Activated B cell treated with CpG ODN at 0.5 μM for 24 hours (primary cell): ENCODE data around the gene SERPINB4. TPM values are rescaled to one million over a fixed set of nuclear protein-coding genes. Genes with fewer than 3 reads are reported as not detected.

Experiments
- ATAC-seq: fragments of 200-7000 bp; cut with Tn5 transposase; one replicate; pipeline ENCODE4 v1.10.0; 2021; ENCODE audit warnings: low read depth, mild to moderate bottlenecking, moderate library complexity
- CTCF ChIA-PET: fragments of 350-600 bp; sonication (Branson Sonifier 250); formaldehyde crosslinking; loops from one replicate; lab custom pipeline; 2021; ENCODE audit warnings: antibody characterized with exemption; lab: Charles Lee
- POLR2A ChIA-PET: fragments of 350-600 bp; sonication (Branson Sonifier 250); formaldehyde crosslinking; loops from one replicate; lab custom pipeline; 2021; ENCODE audit warnings: antibody characterized with exemption; lab: Charles Lee
- DNase-seq: peaks from one replicate; pipeline ENCODE4 v3.0.0; 2022
- H3K27ac Mint-ChIP-seq: one replicate; pipeline ENCODE4 v1.8.0; 2020; ENCODE audit warnings: mixed read lengths
- H3K27me3 Mint-ChIP-seq: one replicate; pipeline ENCODE4 v1.8.0; 2021; ENCODE audit warnings: mixed read lengths
- H3K36me3 Mint-ChIP-seq: one replicate; pipeline ENCODE4 v1.8.0; 2021; ENCODE audit warnings: low read depth, mixed read lengths
- H3K4me1 Mint-ChIP-seq: one replicate; pipeline ENCODE4 v1.8.0; 2021; ENCODE audit warnings: mixed read lengths
- H3K4me3 Mint-ChIP-seq: one replicate; pipeline ENCODE4 v1.8.0; 2020; ENCODE audit warnings: mild to moderate bottlenecking, mixed read lengths
- H3K9me3 Mint-ChIP-seq: one replicate; pipeline ENCODE4 v1.8.0; 2020; ENCODE audit warnings: mixed read lengths
- intact Hi-C: fragments of 100-400 bp; cut with micrococcal nuclease; formaldehyde crosslinking; loops from one replicate; pipeline ENCODE4 v1.15.1; 2024
- total RNA-seq: library from RNA; stranded (reverse); gene quantifications from 2 replicates; pipeline ENCODE4 v1.2.3, GENCODE V29; 2022
- TF ChIP-seq, protein P1 (sequence below): fragments of 200-600 bp; IDR thresholded peaks from one replicate; pipeline ENCODE4 v1.8.0; 2022; ENCODE audit warnings: antibody characterized with exemption, mild to moderate bottlenecking

The SERPINB4 gene
- total RNA-seq, 1 donor from 2014 or later, result not detected

DNA sequence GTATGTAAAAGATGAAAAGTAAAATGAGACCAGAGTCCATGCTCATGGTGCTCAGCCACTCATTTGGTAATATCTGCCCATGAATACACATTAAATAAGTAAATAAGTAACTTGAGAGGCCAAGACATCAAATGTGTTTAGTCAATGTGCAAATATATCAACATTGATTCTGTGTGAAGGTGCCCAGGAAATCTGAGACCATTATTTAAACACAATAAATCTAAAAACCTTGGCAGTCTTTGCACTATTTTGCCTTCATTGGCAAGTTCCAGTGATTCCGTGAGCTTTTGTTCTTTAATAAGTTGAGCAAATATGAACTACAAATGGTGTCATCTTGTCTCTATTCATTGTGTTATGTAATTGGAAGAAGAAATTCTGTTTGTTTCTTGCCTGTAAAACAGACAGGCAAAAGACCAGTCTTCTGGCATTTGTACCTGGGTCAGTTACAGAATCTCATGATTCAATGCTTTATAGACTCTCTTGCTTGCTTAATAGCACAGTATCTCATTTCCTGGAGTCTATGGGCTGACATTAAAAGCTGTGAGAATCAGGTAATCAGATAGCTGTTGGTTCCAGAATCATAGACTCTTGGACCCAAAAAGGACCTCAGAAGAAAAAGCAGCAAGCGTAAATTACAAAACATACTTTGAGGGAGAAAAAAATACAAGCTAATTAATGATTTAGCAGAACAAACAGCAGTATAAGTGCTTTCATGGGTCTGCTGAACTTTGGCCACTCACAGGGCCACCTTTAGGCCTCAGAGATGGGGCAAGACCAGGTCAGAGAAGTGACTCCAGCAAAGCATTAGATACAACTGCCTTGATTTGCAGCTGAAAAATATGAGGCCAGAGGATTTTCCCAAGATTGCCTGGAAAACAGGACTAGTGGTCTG is 37.6 kb upstream of the SERPINB4 start:
- CTCF ChIA-PET, result no interaction called here
- no peak for DNase-seq
- Mint-ChIP-seq H3K4me1 (no peaks in the 10 kb centered on the region), H3K36me3 (no peaks in the 10 kb centered on the region), H3K27me3 (peaks cover 6% of the 10 kb centered on the region), H3K27ac (no peak overlapping the region), H3K9me3 (peaks cover 3% of the 10 kb centered on the region), H3K4me3 (no peak overlapping the region)
- intact Hi-C loops, result no loop called here
- POLR2A ChIA-PET, result no interaction called here
- TF ChIP-seq, protein P1, sequence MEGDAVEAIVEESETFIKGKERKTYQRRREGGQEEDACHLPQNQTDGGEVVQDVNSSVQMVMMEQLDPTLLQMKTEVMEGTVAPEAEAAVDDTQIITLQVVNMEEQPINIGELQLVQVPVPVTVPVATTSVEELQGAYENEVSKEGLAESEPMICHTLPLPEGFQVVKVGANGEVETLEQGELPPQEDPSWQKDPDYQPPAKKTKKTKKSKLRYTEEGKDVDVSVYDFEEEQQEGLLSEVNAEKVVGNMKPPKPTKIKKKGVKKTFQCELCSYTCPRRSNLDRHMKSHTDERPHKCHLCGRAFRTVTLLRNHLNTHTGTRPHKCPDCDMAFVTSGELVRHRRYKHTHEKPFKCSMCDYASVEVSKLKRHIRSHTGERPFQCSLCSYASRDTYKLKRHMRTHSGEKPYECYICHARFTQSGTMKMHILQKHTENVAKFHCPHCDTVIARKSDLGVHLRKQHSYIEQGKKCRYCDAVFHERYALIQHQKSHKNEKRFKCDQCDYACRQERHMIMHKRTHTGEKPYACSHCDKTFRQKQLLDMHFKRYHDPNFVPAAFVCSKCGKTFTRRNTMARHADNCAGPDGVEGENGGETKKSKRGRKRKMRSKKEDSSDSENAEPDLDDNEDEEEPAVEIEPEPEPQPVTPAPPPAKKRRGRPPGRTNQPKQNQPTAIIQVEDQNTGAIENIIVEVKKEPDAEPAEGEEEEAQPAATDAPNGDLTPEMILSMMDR, result no peak
- ATAC-seq, result no peak

DNA sequence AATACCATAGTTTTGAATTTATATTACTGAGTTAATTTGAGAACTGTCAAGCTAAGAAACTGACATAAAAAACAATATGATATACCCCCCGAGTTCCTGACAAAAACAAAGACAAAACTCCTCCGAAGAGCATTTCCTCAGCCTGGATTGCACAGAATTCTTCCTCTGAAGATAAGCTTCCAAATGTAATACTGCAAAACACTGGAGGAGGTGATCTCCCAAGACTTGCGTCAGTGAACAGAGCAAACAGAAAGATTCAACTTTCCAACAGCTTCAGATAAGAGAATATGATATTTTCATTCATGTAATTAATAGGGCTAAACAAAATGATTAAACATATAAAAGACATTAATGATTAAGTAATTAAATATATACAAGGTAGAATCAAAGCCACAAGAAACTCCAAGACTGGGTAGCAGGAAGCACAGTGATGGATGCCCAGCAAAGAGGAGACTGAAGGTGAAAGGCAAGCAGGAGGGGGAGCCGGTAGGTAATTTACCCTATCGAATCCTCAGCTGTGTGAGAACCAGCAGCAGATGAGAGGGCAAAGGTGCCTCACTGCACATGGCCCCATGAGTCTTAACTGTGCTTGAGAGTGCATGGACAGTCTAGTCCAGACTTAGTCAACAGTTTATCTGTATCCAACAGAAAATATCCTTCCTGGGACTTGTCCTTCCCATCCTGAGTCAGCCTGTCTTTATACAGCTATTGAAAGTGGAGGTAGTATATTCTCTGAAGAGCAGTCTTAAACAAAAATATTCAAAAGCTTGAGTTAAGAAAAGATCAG is 36.0 kb upstream of the SERPINB4 start:
- CTCF ChIA-PET, result no interaction called here
- POLR2A ChIA-PET, result no interaction called here
- H3K36me3 Mint-ChIP-seq, result no peaks in the 10 kb centered on the region

DNA sequence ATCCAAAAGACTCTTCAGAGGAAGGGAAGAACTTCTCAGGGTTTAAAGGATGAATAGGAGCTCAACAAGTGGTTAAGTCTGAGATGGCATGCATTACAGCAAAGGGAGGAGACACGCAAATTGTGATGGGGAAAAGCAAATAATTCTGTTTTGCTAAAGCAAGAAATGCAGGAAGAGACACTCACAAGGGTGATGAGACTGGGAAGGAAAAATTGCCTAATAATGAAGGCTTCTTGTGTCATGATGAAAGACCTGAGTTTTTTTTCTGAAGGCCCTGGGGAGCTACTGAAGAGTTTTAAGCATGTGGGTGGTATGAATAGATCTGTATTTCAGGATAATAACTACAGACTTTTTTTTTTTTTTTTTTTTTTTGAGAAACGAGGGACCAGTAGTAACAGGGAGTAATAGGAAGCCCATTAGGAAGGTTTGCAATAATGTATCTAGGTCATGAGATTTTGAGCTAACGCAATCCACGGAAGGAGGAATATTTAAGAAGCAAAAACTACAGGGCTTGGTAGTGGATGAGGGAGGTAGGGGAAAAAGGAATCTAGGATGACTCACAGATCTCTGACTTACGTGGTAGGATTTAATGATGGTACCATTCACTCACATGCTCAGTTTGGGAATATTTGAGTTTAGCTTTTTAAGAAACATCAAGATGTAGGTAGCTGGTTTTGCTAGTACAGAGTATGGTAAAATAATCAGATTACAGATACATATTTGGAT is 33.6 kb upstream of the SERPINB4 start:
- Mint-ChIP-seq H3K9me3 (peaks cover 3% of the 10 kb centered on the region), H3K36me3 (no peaks in the 10 kb centered on the region), H3K27ac (no peak overlapping the region), H3K4me1 (no peaks in the 10 kb centered on the region), H3K4me3 (no peak overlapping the region), H3K27me3 (peaks cover 5% of the 10 kb centered on the region)
- ATAC-seq (no peak), DNase-seq (no peak)
- ChIA-PET CTCF (no interaction called here), POLR2A (no interaction called here)
- intact Hi-C loops, result no loop called here
- TF ChIP-seq, protein P1, result no peak

More for the DNA sequence above, 36.0 kb upstream of the SERPINB4 start:
- no peak overlapping the region for H3K27ac Mint-ChIP-seq
- TF ChIP-seq, protein P1, result no peak
- H3K4me3 Mint-ChIP-seq, result no peak overlapping the region
- peaks cover 6% of the 10 kb centered on the region for H3K27me3 Mint-ChIP-seq
- DNase-seq, result no peak
- H3K9me3 Mint-ChIP-seq, result peaks cover 3% of the 10 kb centered on the region
- no peaks in the 10 kb centered on the region for H3K4me1 Mint-ChIP-seq
- no peak for ATAC-seq
- intact Hi-C loops, result no loop called here

DNA sequence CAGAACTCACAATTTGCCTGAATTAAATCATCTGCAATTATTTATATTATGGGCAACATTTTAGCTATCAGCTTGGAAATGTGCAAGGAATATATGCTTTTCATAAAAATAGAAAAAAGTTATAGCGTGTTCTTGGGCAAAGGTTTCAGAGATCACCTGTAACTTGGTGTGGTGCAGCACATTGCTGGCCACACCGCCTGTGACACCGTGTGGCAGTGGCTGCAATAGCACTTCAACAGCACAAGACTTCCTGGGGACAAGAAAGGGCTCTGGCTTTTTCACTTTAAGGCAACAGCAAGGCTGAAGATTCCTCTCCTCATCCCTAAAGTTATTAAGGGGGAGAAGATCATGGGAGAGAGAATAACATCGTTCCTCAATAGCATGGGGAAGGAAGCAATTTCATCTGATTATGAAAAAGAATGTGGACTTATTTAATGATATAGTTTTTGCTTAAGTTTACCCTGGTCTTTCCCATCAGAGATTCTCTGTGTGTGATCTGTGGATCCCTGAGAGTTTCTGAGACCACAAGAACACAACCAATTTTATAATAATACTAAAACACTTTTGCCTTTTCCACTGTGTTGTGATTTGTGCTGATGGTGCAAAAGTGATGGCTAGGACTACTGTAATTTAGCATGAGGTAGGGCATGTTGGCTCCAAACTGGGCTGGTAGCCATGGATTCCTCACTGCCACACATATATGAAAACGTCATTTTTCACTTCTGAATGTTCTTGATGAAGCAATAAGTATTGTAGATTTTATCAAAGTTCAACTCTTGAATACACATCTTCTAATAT is 32.7 kb upstream of the SERPINB4 start:
- intact Hi-C loops, result no loop called here

More for the DNA sequence above, 32.7 kb upstream of the SERPINB4 start:
- Mint-ChIP-seq H3K27me3 (peaks cover 3% of the 10 kb centered on the region), H3K4me1 (no peaks in the 10 kb centered on the region), H3K27ac (no peak overlapping the region), H3K9me3 (peaks cover 3% of the 10 kb centered on the region), H3K36me3 (no peaks in the 10 kb centered on the region), H3K4me3 (no peak overlapping the region)
- CTCF ChIA-PET, result no interaction called here
- ATAC-seq (no peak), DNase-seq (no peak)
- POLR2A ChIA-PET, result no interaction called here
- TF ChIP-seq, protein P1, result no peak
